H9 (cell line): ENCODE measurements around the gene GNLY. TPM values are rescaled to one million over a fixed set of nuclear protein-coding genes. Genes with fewer than 3 reads are reported as not detected.

ENCODE experiments used
- DNase-seq: peaks from one replicate; pipeline ENCODE4 v3.0.0-alpha.2; 2017
- H2AFZ ChIP-seq: one replicate; pipeline ENCODE4 v1.6.1; 2013; ENCODE audit warnings: mild to moderate bottlenecking, low read length, control low read depth, moderate library complexity
- H2AK5ac ChIP-seq: 2 replicates; pipeline ENCODE4 v1.6.1; 2013; ENCODE audit warnings: low read length, control low read depth, mixed read lengths; ENCODE audit not compliant: insufficient read length
- H2BK120ac ChIP-seq: one replicate; pipeline ENCODE4 v1.6.1; 2013; ENCODE audit warnings: low read depth, mild to moderate bottlenecking, low read length, control low read depth, inconsistent platforms; ENCODE audit not compliant: poor library complexity, severe bottlenecking
- H2BK12ac ChIP-seq: 2 replicates; pipeline ENCODE4 v1.6.1; 2013; ENCODE audit warnings: low read length, control low read depth, mixed read lengths, low read depth; ENCODE audit not compliant: insufficient read length
- H2BK15ac ChIP-seq: 2 replicates; pipeline ENCODE4 v1.6.1; 2013; ENCODE audit warnings: low read depth, low read length, control low read depth
- H2BK20ac ChIP-seq: one replicate; pipeline ENCODE4 v1.6.1; 2013; ENCODE audit warnings: low read depth, mild to moderate bottlenecking, low read length, control low read depth, inconsistent platforms; ENCODE audit not compliant: poor library complexity, severe bottlenecking
- H2BK5ac ChIP-seq: 2 replicates; pipeline ENCODE4 v1.6.1; 2013; ENCODE audit warnings: low read length, control low read depth, mixed read lengths; ENCODE audit not compliant: insufficient read length
- H3K14ac ChIP-seq: 2 replicates; pipeline ENCODE4 v1.6.1; 2013; ENCODE audit warnings: low read length, control low read depth; ENCODE audit not compliant: insufficient read depth
- H3K18ac ChIP-seq: 2 replicates; pipeline ENCODE4 v1.6.1; 2013; ENCODE audit warnings: low read depth, mild to moderate bottlenecking, mixed read lengths, low read length, control low read depth; ENCODE audit not compliant: insufficient read length
- H3K23ac ChIP-seq: 2 replicates; pipeline ENCODE4 v1.6.1; 2013; ENCODE audit warnings: low read length, control low read depth, mixed read lengths, low read depth; ENCODE audit not compliant: insufficient read length
- H3K23me2 ChIP-seq: 2 replicates; pipeline ENCODE4 v1.6.1; 2013; ENCODE audit warnings: low read depth, mild to moderate bottlenecking, mixed read lengths, low read length, control low read depth; ENCODE audit not compliant: insufficient read length, poor library complexity, severe bottlenecking
- H3K27ac ChIP-seq: 2 replicates; pipeline ENCODE4 v1.5.1; 2013; ENCODE audit warnings: low read length, control low read depth, mixed read lengths, low read depth; ENCODE audit not compliant: insufficient read length
- H3K27me3 ChIP-seq: 2 replicates; pipeline ENCODE4 v1.6.1; 2013; ENCODE audit warnings: low read length, control low read depth, inconsistent platforms; ENCODE audit not compliant: insufficient read depth
- H3K4ac ChIP-seq: 2 replicates; pipeline ENCODE4 v1.6.1; 2013; ENCODE audit warnings: low read depth, mild to moderate bottlenecking, control low read depth, inconsistent platforms, low read length, moderate library complexity
- H3K4me1 ChIP-seq: 2 replicates; pipeline ENCODE4 v1.6.1; 2013; ENCODE audit warnings: low read length, control low read depth, inconsistent platforms; ENCODE audit not compliant: insufficient read depth
- H3K4me2 ChIP-seq: 2 replicates; pipeline ENCODE4 v1.6.1; 2013; ENCODE audit warnings: low read length, control low read depth, mixed read lengths; ENCODE audit not compliant: insufficient read length, insufficient read depth
- H3K56ac ChIP-seq: 2 replicates; pipeline ENCODE4 v1.6.1; 2013; ENCODE audit warnings: low read depth, mild to moderate bottlenecking, mixed read lengths, low read length, control low read depth; ENCODE audit not compliant: insufficient read length
- H3K79me1 ChIP-seq: 2 replicates; pipeline ENCODE4 v1.6.1; 2013; ENCODE audit warnings: low read depth, mild to moderate bottlenecking, moderate library complexity, low read length, control low read depth, inconsistent platforms; ENCODE audit not compliant: insufficient read depth, poor library complexity, severe bottlenecking
- H3K79me2 ChIP-seq: 2 replicates; pipeline ENCODE4 v1.6.1; 2013; ENCODE audit warnings: low read length, control low read depth, inconsistent platforms; ENCODE audit not compliant: insufficient read depth
- H3K9ac ChIP-seq: 2 replicates; pipeline ENCODE4 v1.6.1; 2013; ENCODE audit warnings: low read length, control low read depth, mixed read lengths; ENCODE audit not compliant: insufficient read length; ENCODE audit errors: extremely low read depth
- H3K9me3 ChIP-seq: one replicate; pipeline ENCODE4 v1.6.1; 2013; ENCODE audit warnings: low read depth, low read length, inconsistent platforms; ENCODE audit not compliant: control insufficient read depth
- H3T11ph ChIP-seq: one replicate; pipeline ENCODE4 v1.6.1; 2013; ENCODE audit warnings: mild to moderate bottlenecking, low read length, control low read depth, inconsistent platforms
- H4K20me1 ChIP-seq: one replicate; pipeline ENCODE4 v1.6.1; 2013; ENCODE audit not compliant: control insufficient read depth, insufficient read length, insufficient read depth
- H4K5ac ChIP-seq: 2 replicates; pipeline ENCODE4 v1.6.1; 2013; ENCODE audit warnings: low read depth, mild to moderate bottlenecking, mixed read lengths, low read length, control low read depth; ENCODE audit not compliant: insufficient read length
- H4K8ac ChIP-seq: replicated peaks from 2 replicates; pipeline ENCODE4 v1.6.1; 2013; ENCODE audit warnings: low read length, control low read depth, mixed read lengths, low read depth; ENCODE audit not compliant: insufficient read length
- H4K91ac ChIP-seq: 2 replicates; pipeline ENCODE4 v1.6.1; 2013; ENCODE audit warnings: low read depth, mild to moderate bottlenecking, moderate library complexity, mixed read lengths, low read length, control low read depth; ENCODE audit not compliant: insufficient read length
- H3K27ac Mint-ChIP-seq, 3 experiments: 2 replicates in 2 of 3; 3 replicates in 1 of 3; pipeline ENCODE4 v1.8.0; 2020 to 2021; ENCODE audit warnings: mixed read lengths in 3 of 3, mild to moderate bottlenecking in 1 of 3, moderate library complexity in 1 of 3
- H3K27me3 Mint-ChIP-seq: 2 replicates; pipeline ENCODE4 v1.8.0; 2021; ENCODE audit warnings: low read depth, mild to moderate bottlenecking, moderate library complexity, mixed read lengths
- H3K36me3 Mint-ChIP-seq, 3 experiments: 2 replicates in 2 of 3; 3 replicates in 1 of 3; pipeline ENCODE4 v1.8.0; 2020 to 2021; ENCODE audit warnings: low read depth in 3 of 3, mixed read lengths in 3 of 3; ENCODE audit not compliant: insufficient read depth in 1 of 3
- H3K4me1 Mint-ChIP-seq, 2 experiments: 2 replicates each; pipeline ENCODE4 v1.8.0; 2020; ENCODE audit warnings: mixed read lengths in 2 of 2
- H3K4me3 Mint-ChIP-seq, 2 experiments: 2 replicates in 1 of 2; 3 replicates in 1 of 2; pipeline ENCODE4 v1.8.0; 2020 to 2021; ENCODE audit warnings: mild to moderate bottlenecking in 2 of 2, mixed read lengths in 2 of 2, moderate library complexity in 1 of 2
- H3K9me3 Mint-ChIP-seq, 2 experiments: 2 replicates in 1 of 2; 3 replicates in 1 of 2; pipeline ENCODE4 v1.8.0; 2020; ENCODE audit warnings: mild to moderate bottlenecking in 2 of 2, mixed read lengths in 2 of 2, moderate library complexity in 1 of 2
- WGBS: extraction: QIAGEN DNeasy Blood & Tissue Kit; methylation state at CpG from one replicate; pipeline ENCODE4 v1.1.7; 2013; ENCODE audit warnings: missing lambda C conversion rate, low lambda C conversion rate, mixed read lengths; ENCODE audit not compliant: insufficient read length; ENCODE audit errors: extremely low coverage; 5-methylcytosine and 5-hydroxymethylcytosine counted together
- total RNA-seq: library from RNA; stranded (reverse); gene quantifications from 2 replicates; pipeline ENCODE4 v1.2.1, GENCODE V29; 2021
- TF ChIP-seq, protein P1 (sequence below): fragments of 200-600 bp; sonication (generic); conservative IDR thresholded peaks from 3 replicates; pipeline ENCODE4 v1.8.0; 2021; ENCODE audit warnings: antibody characterized with exemption, mild to moderate bottlenecking

GNLY gene
- total RNA-seq, 1 experiment from 2014 or later: not detected

DNA sequence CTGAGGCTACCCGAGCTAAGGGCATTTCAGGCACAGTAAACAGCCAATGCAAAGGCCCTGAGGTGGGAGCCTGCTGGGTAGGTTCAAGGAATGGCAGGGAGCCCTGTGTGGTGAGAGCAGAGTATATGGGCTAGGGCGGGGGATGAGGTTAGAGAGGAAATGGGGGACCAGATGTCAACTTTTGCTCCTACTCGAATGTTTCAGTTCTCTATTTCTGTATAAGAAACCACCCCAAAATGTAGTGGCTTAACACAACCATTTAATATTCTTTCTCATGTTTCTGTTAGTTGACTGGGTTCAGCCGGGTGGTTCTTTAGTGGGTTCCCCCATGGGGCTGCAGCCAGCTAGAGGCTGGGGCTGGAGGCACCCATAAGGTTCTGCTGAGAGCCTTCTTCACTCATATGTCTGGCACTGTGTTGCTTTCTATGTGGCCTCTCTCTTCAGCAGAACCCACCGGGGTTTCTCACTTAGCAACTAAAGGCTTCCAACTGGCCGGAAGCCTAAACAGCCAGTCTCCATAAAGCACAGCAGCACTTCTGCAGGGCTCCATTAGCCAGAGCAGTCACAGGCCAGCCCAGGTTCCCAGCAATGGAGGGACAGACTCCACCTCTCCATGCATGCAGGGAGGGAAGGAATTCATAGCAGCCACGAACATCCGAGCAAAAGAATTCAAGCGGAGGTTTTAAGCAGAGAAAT, 54.0 kb downstream of the GNLY start:
- Mint-ChIP-seq H3K4me3 (no peak overlapping the region), H3K27me3 (peaks cover 94% of the 10 kb centered on the region), H3K36me3 (no peaks in the 10 kb centered on the region; a peak in 1 of 7 replicates), H3K4me1 (peaks cover 5 to 10% of the 10 kb centered on the region in 2 experiments; a peak in 3 of 4 replicates), H3K9me3 (no peaks in the 10 kb centered on the region), H3K27ac (no peak overlapping the region)
- peaks cover 3% of the 10 kb centered on the region for H3K23me2 ChIP-seq
- H3K9me3 ChIP-seq: no peaks in the 10 kb centered on the region
- H2BK20ac ChIP-seq: no peak overlapping the region
- H4K91ac ChIP-seq: no peak overlapping the region
- H3K23ac ChIP-seq: no peak overlapping the region
- no peak overlapping the region for H2BK120ac ChIP-seq
- H3K4me2 ChIP-seq: no peak overlapping the region
- H3K4ac ChIP-seq: no peak overlapping the region
- no peak overlapping the region for H3K9ac ChIP-seq
- H3K14ac ChIP-seq: no peak overlapping the region
- no peaks in the 10 kb centered on the region for H3K4me1 ChIP-seq
- no peak for DNase-seq
- no peak overlapping the region for H3K56ac ChIP-seq
- H3T11ph ChIP-seq: no peak overlapping the region
- no CpG with 5 or more reads among the region's 9 CpGs for WGBS
- no peak overlapping the region for H2BK5ac ChIP-seq
- no peak overlapping the region for H3K27ac ChIP-seq
- H3K79me1 ChIP-seq: no peaks in the 10 kb centered on the region
- H2BK15ac ChIP-seq: no peak overlapping the region
- no peak overlapping the region for H2AK5ac ChIP-seq
- H3K18ac ChIP-seq: no peak overlapping the region
- TF ChIP-seq, protein P1, sequence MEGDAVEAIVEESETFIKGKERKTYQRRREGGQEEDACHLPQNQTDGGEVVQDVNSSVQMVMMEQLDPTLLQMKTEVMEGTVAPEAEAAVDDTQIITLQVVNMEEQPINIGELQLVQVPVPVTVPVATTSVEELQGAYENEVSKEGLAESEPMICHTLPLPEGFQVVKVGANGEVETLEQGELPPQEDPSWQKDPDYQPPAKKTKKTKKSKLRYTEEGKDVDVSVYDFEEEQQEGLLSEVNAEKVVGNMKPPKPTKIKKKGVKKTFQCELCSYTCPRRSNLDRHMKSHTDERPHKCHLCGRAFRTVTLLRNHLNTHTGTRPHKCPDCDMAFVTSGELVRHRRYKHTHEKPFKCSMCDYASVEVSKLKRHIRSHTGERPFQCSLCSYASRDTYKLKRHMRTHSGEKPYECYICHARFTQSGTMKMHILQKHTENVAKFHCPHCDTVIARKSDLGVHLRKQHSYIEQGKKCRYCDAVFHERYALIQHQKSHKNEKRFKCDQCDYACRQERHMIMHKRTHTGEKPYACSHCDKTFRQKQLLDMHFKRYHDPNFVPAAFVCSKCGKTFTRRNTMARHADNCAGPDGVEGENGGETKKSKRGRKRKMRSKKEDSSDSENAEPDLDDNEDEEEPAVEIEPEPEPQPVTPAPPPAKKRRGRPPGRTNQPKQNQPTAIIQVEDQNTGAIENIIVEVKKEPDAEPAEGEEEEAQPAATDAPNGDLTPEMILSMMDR: no peak
- no peak overlapping the region for H2BK12ac ChIP-seq
- H3K27me3 ChIP-seq: peaks cover 24% of the 10 kb centered on the region
- H4K20me1 ChIP-seq: no peaks in the 10 kb centered on the region
- H4K8ac ChIP-seq: no peak overlapping the region
- no peaks in the 10 kb centered on the region for H3K79me2 ChIP-seq
- H4K5ac ChIP-seq: no peak overlapping the region
- H2AFZ ChIP-seq: no peak overlapping the region

Other genes starting within 250 kb of the GNLY start
- gene MAT2A, start 155.2 kb upstream of the GNLY start, total RNA-seq: 447 and 459 TPM in 2 replicates
- 32.2 and 32.9 TPM in 2 replicates for gene GGCX, start 132.9 kb upstream of the GNLY start, total RNA-seq
- 33.4 and 34.3 TPM in 2 replicates for gene VAMP8, start 116.8 kb upstream of the GNLY start, total RNA-seq
- 0.57 and 0.59 TPM in 2 replicates for gene VAMP5, start 109.9 kb upstream of the GNLY start, total RNA-seq
- 120 and 122 TPM in 2 replicates for gene RNF181, start 98.6 kb upstream of the GNLY start, total RNA-seq
- 19.0 and 19.3 TPM in 2 replicates for gene TMEM150A, start 91.7 kb upstream of the GNLY start, total RNA-seq
- 39.6 and 40.4 TPM in 2 replicates for gene C2orf68, start 82.3 kb upstream of the GNLY start, total RNA-seq
- 77.9 and 79.2 TPM in 2 replicates for gene USP39, start 78.2 kb upstream of the GNLY start, total RNA-seq
- gene SFTPB, start 26.2 kb upstream of the GNLY start, total RNA-seq: not detected in 2 replicates
- 0.20 and 0.22 TPM in 2 replicates for gene ATOH8, start 59.6 kb downstream of the GNLY start, total RNA-seq
- gene ST3GAL5, start 194.6 kb downstream of the GNLY start, total RNA-seq: 3.3 and 3.9 TPM in 2 replicates